Activated T-helper 17 cell treated with anti-CD3 and anti-CD28 coated beads, Interleukin-2, amount 50 U/mL, for 72 hours (primary cell): Measurements from ENCODE around the gene GCFC2. TPM values are rescaled to one million over a fixed set of nuclear protein-coding genes. Genes with fewer than 3 reads are reported as not detected.
"Not testable (repeated sequence)": the region's sequence is repeated elsewhere in the genome, so short reads cannot be mapped to it uniquely, and the experiment has no call there.

Source experiments
- ATAC-seq: fragments of 150-1000 bp; cut with Tn5 transposase; replicated peaks from 2 replicates; pipeline ENCODE4 v1.10.0; 2021; ENCODE audit warnings: mild to moderate bottlenecking, moderate library complexity
- H3K27ac Mint-ChIP-seq: one replicate; pipeline ENCODE4 v1.8.0; 2022; ENCODE audit warnings: mixed read lengths
- H3K27me3 Mint-ChIP-seq: one replicate; pipeline ENCODE4 v1.8.0; 2022; ENCODE audit warnings: mixed read lengths
- H3K36me3 Mint-ChIP-seq: one replicate; pipeline ENCODE4 v1.8.0; 2022; ENCODE audit warnings: low read depth, mild to moderate bottlenecking, mixed read lengths
- H3K4me1 Mint-ChIP-seq: one replicate; pipeline ENCODE4 v1.8.0; 2022; ENCODE audit warnings: mixed read lengths
- H3K4me3 Mint-ChIP-seq: one replicate; pipeline ENCODE4 v1.8.0; 2022; ENCODE audit warnings: mild to moderate bottlenecking, mixed read lengths
- H3K9me3 Mint-ChIP-seq: one replicate; pipeline ENCODE4 v1.8.0; 2022; ENCODE audit warnings: mixed read lengths
- total RNA-seq, 2 donors: library from RNA; stranded (reverse); gene quantifications; one replicate each; pipeline ENCODE4 v1.2.3, GENCODE V29; 2022

The GCFC2 gene
- total RNA-seq, 2 donors from 2014 or later = 15.4 to 22.5 TPM

- Mint-ChIP-seq H3K27ac (peak overlapping the region; percentile 46), H3K4me1 (peaks cover 6% of the 10 kb centered on the region), H3K9me3 (no peaks in the 10 kb centered on the region), H3K4me3 (peak overlapping the region; percentile 79), H3K36me3 (peaks cover 46% of the 10 kb centered on the region), H3K27me3 (no peaks in the 10 kb centered on the region)
- ATAC-seq = no peak
These were observed 2.8 kb downstream of the GCFC2 start for GRCh38 chr2:75707901-75708300.

DNA sequence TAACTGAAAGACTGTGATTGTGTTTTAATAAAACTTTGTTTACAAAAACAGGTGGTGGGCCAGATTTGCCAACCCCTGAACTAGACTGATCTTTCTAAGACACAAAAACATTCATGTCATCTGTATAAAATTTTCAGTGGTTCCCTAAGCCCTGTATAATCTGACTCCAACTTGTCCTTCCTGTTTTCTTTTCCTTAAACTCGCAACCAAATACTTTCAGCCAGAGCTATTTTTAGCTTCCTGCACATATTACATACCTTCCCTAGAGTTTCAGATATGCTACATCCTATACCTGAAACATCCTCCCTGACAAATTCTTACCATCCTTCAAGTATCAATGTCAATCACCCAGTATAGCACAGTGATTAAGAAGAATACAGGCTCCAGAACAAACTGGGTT is 4.8 kb downstream of the GCFC2 start:
- no peak overlapping the region for H3K4me3 Mint-ChIP-seq

GRCh38 chr2:75703589-75704287 is 7.0 kb downstream of the GCFC2 start:
- Mint-ChIP-seq H3K4me3 (no peak overlapping the region), H3K4me1 (no peaks in the 10 kb centered on the region), H3K27me3 (no peaks in the 10 kb centered on the region), H3K27ac (no peak overlapping the region), H3K36me3 (peaks cover 82% of the 10 kb centered on the region), H3K9me3 (no peaks in the 10 kb centered on the region)
- ATAC-seq = no peak

More for the DNA sequence above, 4.8 kb downstream of the GCFC2 start:
- Mint-ChIP-seq H3K27ac (no peak overlapping the region), H3K36me3 (peaks cover 64% of the 10 kb centered on the region), H3K4me1 (peaks cover 6% of the 10 kb centered on the region), H3K9me3 (no peaks in the 10 kb centered on the region), H3K27me3 (no peaks in the 10 kb centered on the region)
- ATAC-seq = no peak

DNA sequence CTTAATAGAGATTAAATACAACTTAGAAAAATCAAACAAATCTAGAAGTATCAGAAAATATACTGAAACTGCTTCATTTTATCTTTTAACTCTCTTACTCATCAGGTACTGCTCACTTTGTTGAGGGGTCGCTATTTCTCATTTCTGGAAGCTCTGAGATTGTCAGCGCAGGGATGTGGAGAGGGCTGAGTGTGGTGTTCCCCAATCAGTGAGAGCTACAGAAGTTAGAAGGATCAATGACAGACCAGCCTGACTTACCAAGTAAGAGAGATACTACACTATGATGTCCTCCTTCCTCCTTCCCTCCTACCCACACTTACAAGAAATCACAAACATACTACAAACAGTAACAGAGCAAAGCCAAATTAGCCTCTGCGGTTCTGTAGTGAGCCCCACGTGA is 8.1 kb downstream of the GCFC2 start:
- Mint-ChIP-seq H3K36me3 (peaks cover 94% of the 10 kb centered on the region), H3K9me3 (no peaks in the 10 kb centered on the region), H3K4me1 (no peaks in the 10 kb centered on the region), H3K27me3 (no peaks in the 10 kb centered on the region), H3K4me3 (no peak overlapping the region), H3K27ac (no peak overlapping the region)
- no peak for ATAC-seq

GRCh38 chr2:75698918-75699317 is 11.8 kb downstream of the GCFC2 start:
- no peaks in the 10 kb centered on the region for H3K9me3 Mint-ChIP-seq
- peaks cover 83% of the 10 kb centered on the region for H3K36me3 Mint-ChIP-seq
- ATAC-seq = no peak
- no peaks in the 10 kb centered on the region for H3K4me1 Mint-ChIP-seq
- H3K4me3 Mint-ChIP-seq = no peak overlapping the region
- H3K27ac Mint-ChIP-seq = no peak overlapping the region
- no peaks in the 10 kb centered on the region for H3K27me3 Mint-ChIP-seq

- ATAC-seq = no peak
- Mint-ChIP-seq H3K9me3 (no peaks in the 10 kb centered on the region), H3K27me3 (no peaks in the 10 kb centered on the region), H3K4me1 (peaks cover 18% of the 10 kb centered on the region), H3K4me3 (no peak overlapping the region), H3K36me3 (peaks cover 97% of the 10 kb centered on the region), H3K27ac (no peak overlapping the region)
These were observed 22.5 kb downstream of the GCFC2 start for GRCh38 chr2:75688196-75688595.

DNA sequence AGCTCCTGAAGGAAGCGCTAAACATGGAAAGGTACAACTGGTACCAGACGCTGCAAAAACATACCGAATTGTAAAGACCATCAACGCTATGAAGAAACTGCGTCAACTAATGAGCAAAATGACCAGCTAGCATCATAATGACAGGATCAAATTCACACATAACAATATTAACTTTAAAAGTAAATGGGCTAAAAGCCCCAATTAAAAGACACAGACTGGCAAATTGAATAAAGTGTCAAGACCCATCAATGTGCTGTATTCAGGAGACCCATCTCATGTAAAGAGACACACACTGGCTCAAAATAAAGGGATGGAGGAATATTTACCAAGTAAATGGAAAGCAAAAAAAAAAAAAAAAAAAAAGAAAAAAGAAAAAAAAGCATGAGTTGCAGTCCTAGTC is 27.3 kb downstream of the GCFC2 start:
- not testable (repeated sequence) for H3K9me3 Mint-ChIP-seq

GRCh38 chr2:75680402-75680801 is 30.3 kb downstream of the GCFC2 start:
- H3K4me3 Mint-ChIP-seq = no peak overlapping the region
- ATAC-seq = no peak
- H3K27me3 Mint-ChIP-seq = no peaks in the 10 kb centered on the region
- no peaks in the 10 kb centered on the region for H3K9me3 Mint-ChIP-seq
- H3K4me1 Mint-ChIP-seq = peaks cover 20% of the 10 kb centered on the region
- peak overlapping the region; percentile 64 for H3K27ac Mint-ChIP-seq
- H3K36me3 Mint-ChIP-seq = peaks cover 61% of the 10 kb centered on the region

More for the DNA sequence above, 27.3 kb downstream of the GCFC2 start:
- not testable (repeated sequence) for H3K27ac Mint-ChIP-seq, H3K27me3 Mint-ChIP-seq, H3K4me3 Mint-ChIP-seq, ATAC-seq
- peaks cover 88% of the 10 kb centered on the region for H3K36me3 Mint-ChIP-seq
- peaks cover 23% of the 10 kb centered on the region for H3K4me1 Mint-ChIP-seq

- no peak for ATAC-seq
- H3K4me1 Mint-ChIP-seq = peaks cover 12% of the 10 kb centered on the region
- H3K36me3 Mint-ChIP-seq = peaks cover 52% of the 10 kb centered on the region
- H3K27me3 Mint-ChIP-seq = no peaks in the 10 kb centered on the region
- H3K9me3 Mint-ChIP-seq = no peaks in the 10 kb centered on the region
- H3K4me3 Mint-ChIP-seq = no peak overlapping the region
- no peak overlapping the region for H3K27ac Mint-ChIP-seq
These were observed 31.2 kb downstream of the GCFC2 start for GRCh38 chr2:75679556-75679955.

GRCh38 chr2:75676464-75676863 is 34.3 kb downstream of the GCFC2 start:
- H3K4me1 Mint-ChIP-seq = peaks cover 5% of the 10 kb centered on the region
- H3K27me3 Mint-ChIP-seq = no peaks in the 10 kb centered on the region
- no peaks in the 10 kb centered on the region for H3K9me3 Mint-ChIP-seq
- H3K27ac Mint-ChIP-seq = no peak overlapping the region
- ATAC-seq = no peak
- no peak overlapping the region for H3K4me3 Mint-ChIP-seq
- peaks cover 40% of the 10 kb centered on the region for H3K36me3 Mint-ChIP-seq

DNA sequence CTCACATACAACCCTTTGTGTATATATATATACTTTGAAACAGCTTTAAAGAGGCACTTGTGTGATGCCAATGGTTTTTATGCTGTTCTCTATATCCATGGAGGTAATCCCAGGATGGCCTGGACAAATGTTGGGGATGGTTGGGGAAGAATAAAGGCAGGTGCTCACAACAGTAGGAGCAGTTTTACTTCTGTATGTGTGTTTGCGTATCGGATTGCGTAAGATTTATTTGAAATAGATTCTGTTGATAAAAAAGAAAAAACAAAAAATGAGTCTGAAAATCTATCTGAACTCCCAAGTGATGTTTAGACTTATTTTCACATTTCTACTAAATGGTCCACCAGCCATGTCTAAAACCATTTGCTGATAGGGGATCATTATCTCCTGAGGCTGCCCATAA is 34.8 kb downstream of the GCFC2 start:
- peaks cover 42% of the 10 kb centered on the region for H3K36me3 Mint-ChIP-seq
- no peak for ATAC-seq
- no peaks in the 10 kb centered on the region for H3K9me3 Mint-ChIP-seq
- H3K27me3 Mint-ChIP-seq = no peaks in the 10 kb centered on the region
- no peak overlapping the region for H3K4me3 Mint-ChIP-seq
- peaks cover 5% of the 10 kb centered on the region for H3K4me1 Mint-ChIP-seq
- H3K27ac Mint-ChIP-seq = no peak overlapping the region

DNA sequence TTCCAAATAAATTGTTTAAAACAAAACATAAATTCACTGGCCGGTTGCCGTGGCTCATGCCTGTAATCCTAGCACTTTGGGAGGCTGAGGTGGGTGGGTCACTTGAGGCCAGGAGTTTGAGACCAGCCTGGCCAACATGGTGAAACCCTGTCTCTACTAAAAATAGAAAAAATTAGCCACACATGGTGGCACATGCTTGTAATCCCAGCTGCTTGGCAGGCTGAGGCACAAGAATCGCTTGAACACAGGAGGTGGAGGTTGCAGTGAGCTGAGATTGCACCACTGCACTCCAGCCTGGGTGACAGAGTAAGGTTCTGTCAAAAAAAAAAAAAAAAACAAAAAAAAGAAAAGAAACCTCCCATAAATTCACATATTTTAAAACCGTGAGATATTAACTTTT is 35.3 kb downstream of the GCFC2 start:
- not testable (repeated sequence) for H3K4me3 Mint-ChIP-seq, ATAC-seq, H3K9me3 Mint-ChIP-seq, H3K27ac Mint-ChIP-seq, H3K27me3 Mint-ChIP-seq, H3K4me1 Mint-ChIP-seq
- H3K36me3 Mint-ChIP-seq = peaks cover 42% of the 10 kb centered on the region

- Mint-ChIP-seq H3K27me3 (no peaks in the 10 kb centered on the region), H3K36me3 (peaks cover 83% of the 10 kb centered on the region), H3K4me1 (no peaks in the 10 kb centered on the region), H3K4me3 (no peak overlapping the region), H3K27ac (no peak overlapping the region), H3K9me3 (no peaks in the 10 kb centered on the region)
- no peak for ATAC-seq
These were observed 42.8 kb downstream of the GCFC2 start for GRCh38 chr2:75667884-75668283.

GRCh38 chr2:75666911-75667310 is 43.8 kb downstream of the GCFC2 start:
- Mint-ChIP-seq H3K4me1 (peaks cover under 1% of the 10 kb centered on the region), H3K27ac (no peak overlapping the region), H3K9me3 (no peaks in the 10 kb centered on the region), H3K36me3 (peaks cover 84% of the 10 kb centered on the region), H3K4me3 (no peak overlapping the region), H3K27me3 (no peaks in the 10 kb centered on the region)
- no peak for ATAC-seq

- Mint-ChIP-seq H3K4me3 (no peak overlapping the region), H3K27me3 (no peaks in the 10 kb centered on the region), H3K9me3 (peaks cover 17% of the 10 kb centered on the region), H3K4me1 (peaks cover 23% of the 10 kb centered on the region), H3K27ac (no peak overlapping the region), H3K36me3 (peaks cover 100% of the 10 kb centered on the region)
- ATAC-seq = no peak
These were observed 52.9 kb downstream of the GCFC2 start for GRCh38 chr2:75657798-75658197.

GRCh38 chr2:75656563-75656962 is 54.2 kb downstream of the GCFC2 start:
- H3K36me3 Mint-ChIP-seq = peaks cover 100% of the 10 kb centered on the region
- H3K9me3 Mint-ChIP-seq = peaks cover 17% of the 10 kb centered on the region
- no peaks in the 10 kb centered on the region for H3K27me3 Mint-ChIP-seq
- no peak for ATAC-seq
- no peak overlapping the region for H3K4me3 Mint-ChIP-seq
- H3K4me1 Mint-ChIP-seq = peaks cover 19% of the 10 kb centered on the region
- peak overlapping the region; percentile 19 for H3K27ac Mint-ChIP-seq
